Measurements from ENCODE around the gene ZNF282. TPM values are rescaled to one million over a fixed set of nuclear protein-coding genes. Genes with fewer than 3 reads are reported as not detected.

The ZNF282 gene
- total and polyA plus RNA-seq, 9 of the 15 experiments (the other 6 are each of a cell fraction or from before 2014, with no cell fraction given): 0.76 to 58.6 (median 17.4) TPM

DNA sequence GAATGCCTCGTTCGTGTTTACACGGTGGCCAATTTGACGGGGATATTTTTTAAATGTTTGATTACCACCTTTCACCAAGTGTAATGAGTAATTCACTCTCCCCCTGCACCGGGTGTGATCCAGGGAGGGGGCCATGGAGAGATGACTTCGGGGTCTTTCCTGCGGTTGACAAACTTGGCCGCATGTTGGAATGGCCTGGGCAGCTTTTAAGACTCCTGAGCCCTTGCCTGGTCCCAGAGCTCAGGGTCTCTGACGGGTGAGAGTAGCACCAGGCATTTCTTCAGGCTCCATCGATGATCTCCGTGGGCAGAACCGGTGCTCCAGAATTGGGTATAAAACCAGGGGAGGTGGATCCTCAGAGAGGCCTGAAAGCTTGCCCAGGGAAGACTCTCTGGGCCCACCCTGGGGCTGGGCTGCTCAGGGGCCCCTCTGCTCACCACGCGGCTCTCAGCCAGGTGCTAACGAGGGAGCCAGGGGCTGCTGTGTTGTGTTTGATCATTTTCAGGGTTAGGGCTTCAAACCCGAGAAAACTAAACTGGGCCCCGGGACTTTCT is 882 bp downstream of the ZNF282 start:
- no TSS peak for BruUV-seq (replicated peaks)
- POLR2A ChIA-PET: interaction anchor here (0.6 to 2.7 kb wide), 8 partner anchors 10 to 1586 kb away, joined by 3 to 18 read pairs (median 5); no protein-coding TSS in a partner anchor
- H3K79me2 ChIP-seq (ENCODE audit: control insufficient read depth, insufficient read depth, low read length): peaks cover 47% of the 10 kb centered on the region
- TF ChIP-seq TGIF2 (CRISPR knock-in tag; IDR thresholded peaks at IDR 0.05) (0 out of 2 replicates have a peak, but pooled peaks have one; percentile 3), SP1 (CRISPR knock-in tag; IDR thresholded peaks at IDR 0.05) (no peak), ZNF23 (CRISPR knock-in tag; IDR thresholded peaks at IDR 0.05) (no peak), NFRKB (IDR thresholded peaks at IDR 0.05; ENCODE audit: low read depth) (0 out of 2 replicates have a peak, but pooled peaks have one; percentile 23), SRSF9 (IDR thresholded peaks at IDR 0.05; ENCODE audit: borderline replicate concordance, low read depth, low read length) (no peak), GABPB2 (CRISPR knock-in tag; conservative IDR thresholded peaks at IDR 0.05) (no peak), SRSF1 (IDR thresholded peaks at IDR 0.05; ENCODE audit: low read depth, low read length) (no peak), KHSRP (IDR thresholded peaks at IDR 0.05) (no peak), ASH1L (IDR thresholded peaks at IDR 0.05; ENCODE audit: borderline replicate concordance, low read depth, partially characterized antibody) (no peak), ZNF224 (CRISPR knock-in tag; IDR thresholded peaks at IDR 0.05) (peak; percentile 30; the same call in 1 of the 2 replicates), NR3C1 (CRISPR knock-in tag; IDR thresholded peaks at IDR 0.05) (no peak), SRF (CRISPR knock-in tag; IDR thresholded peaks at IDR 0.05) (0 out of 4 replicates have a peak, but pooled peaks of 1 of the 2 experiments have one; percentile 33), BCL6 (CRISPR knock-in tag; IDR thresholded peaks at IDR 0.05) (no peak), POLR2A (conservative IDR thresholded peaks at IDR 0.05) (0 out of 2 replicates have a peak, but pooled peaks have one; percentile 18), ZNF584 (CRISPR knock-in tag; IDR thresholded peaks at IDR 0.05; ENCODE audit: low read depth) (no peak), RB1 (IDR thresholded peaks at IDR 0.05; ENCODE audit: low read depth) (peak; percentile 18; the same call in 1 of the 2 replicates), NCOA1 (IDR thresholded peaks at IDR 0.05; ENCODE audit: low read depth) (no peak), RFX7 (CRISPR knock-in tag; IDR thresholded peaks at IDR 0.05) (no peak), ZFP30 (CRISPR knock-in tag; IDR thresholded peaks at IDR 0.05; ENCODE audit: borderline replicate concordance) (no peak), OTX1 (CRISPR knock-in tag; IDR thresholded peaks at IDR 0.05) (no peak), LCOR (CRISPR knock-in tag; IDR thresholded peaks at IDR 0.05) (no peak)

More for the DNA sequence above, 882 bp downstream of the ZNF282 start:
- Histone ChIP-seq H3K9ac (ENCODE audit: insufficient read depth in 1 of 2, low read depth in 2 of 2, low read length in 2 of 2) (peak overlapping the region; percentile 89 to 99), H3K27me3 (ENCODE audit: control insufficient read depth in 2 of 2, insufficient read depth in 2 of 2, low read length in 2 of 2) (no peaks in the 10 kb centered on the region), H2AFZ (ENCODE audit: low read depth, low read length) (peak overlapping the region; percentile 63), H4K20me1 (replicated peaks; ENCODE audit: control insufficient read depth, insufficient read depth, low read length) (peaks cover 6% of the 10 kb centered on the region; the same call in 1 of the 2 replicates), H3K4me3 (peak overlapping the region; percentile 99), H3K4me2 (ENCODE audit: insufficient read depth, low read length) (peak overlapping the region; percentile 93), H3K4me1 (replicated peaks in 1 of 2; ENCODE audit: control insufficient read depth in 2 of 2, insufficient read depth in 2 of 2, low read length in 2 of 2) (peaks cover 14 to 31% of the 10 kb centered on the region in 2 experiments; a peak in 4 of 5 replicates), H3K9me3 (replicated peaks; ENCODE audit: control insufficient read depth, insufficient read depth, low read depth, low read length) (no peaks in the 10 kb centered on the region), H3K27ac (ENCODE audit: extremely low read depth, low read depth, low read length) (peak overlapping the region; percentile 88), H3K9me1 (ENCODE audit: control insufficient read depth, insufficient read depth, low read length) (no peaks in the 10 kb centered on the region), H3K36me3 (ENCODE audit: control insufficient read depth, insufficient read depth, low read length) (peaks cover 43% of the 10 kb centered on the region)
- DNase-seq (ENCODE audit: extremely low read depth in 1 of 4, low spot score in 3 of 4): peak; percentile 40 to 53 (median 46)
- peak; percentile 58 for FAIRE-seq
- in situ Hi-C loops (cut with MboI): no loop called here
- ATAC-seq: peak; percentile 31
- CTCF ChIA-PET (ENCODE audit: low intra/inter-chr PET ratio): interaction anchor here (0.6 kb wide), 1 partner anchor 19 kb away, joined by 3 read pairs; no protein-coding TSS in a partner anchor
- WGBS (ENCODE audit: insufficient coverage, low coverage, missing lambda C conversion rate): under 1% methylated on average over 17 of the region's 17 CpGs
- intact Hi-C loops (cut with micrococcal nuclease): loop anchor here (5.0 kb wide), 4 partner anchors 69 to 301 kb away; partner anchors contain the start of genes ZNF425, ZNF746 and ZNF786
